Endothelial cell of umbilical vein (primary cell): ENCODE measurements around the gene ATP5IF1. TPM values are rescaled to one million over a fixed set of nuclear protein-coding genes. Genes with fewer than 3 reads are reported as not detected.

Experiments
- BruUV-seq: library from RNA; stranded (reverse); fragments of 400-500 nt; replicated peaks from 2 replicates; lab custom pipeline; 2021; lab: Mats Ljungman, UMichigan
- CTCF ChIA-PET: fragments of 300-600, 350-600 bp; sonication (Branson Sonifier 250); formaldehyde crosslinking; loops from one replicate; lab custom pipeline; 2021; ENCODE audit warnings: antibody characterized with exemption, inconsistent platforms; lab: Charles Lee
- POLR2A ChIA-PET: fragments of 300-600, 350-600 bp; sonication (Branson Sonifier 250); formaldehyde crosslinking; loops from one replicate; lab custom pipeline; 2021; ENCODE audit warnings: antibody characterized with exemption, inconsistent platforms; lab: Charles Lee
- DNase-seq: peaks from one replicate; pipeline ENCODE4 v3.0.0-alpha.2; 2011; ENCODE audit warnings: low read depth, low spot score
- FAIRE-seq: peaks from 2 replicates; lab custom pipeline; 2011; peaks lifted over from hg19 to GRCh38; lab: Jason Lieb, UNC
- H2AFZ ChIP-seq: 2 replicates; pipeline ENCODE4 v1.6.0; 2012; ENCODE audit warnings: low read depth, low read length, control low read depth, inconsistent platforms
- H3K27ac ChIP-seq: 2 replicates; pipeline ENCODE4 v1.5.1; 2011; ENCODE audit warnings: low read depth, mild to moderate bottlenecking, control low read depth, low read length, moderate library complexity; ENCODE audit not compliant: insufficient read depth
- H3K27me3 ChIP-seq, 2 experiments: 2 replicates each; pipeline versions ENCODE4 v1.6.0 to v1.6.1; 2011; ENCODE audit warnings: low read length in 2 of 2, mixed read lengths in 1 of 2; ENCODE audit not compliant: control insufficient read depth in 2 of 2, insufficient read depth in 2 of 2
- H3K36me3 ChIP-seq, 2 experiments: 2 replicates in 1 of 2; 3 replicates in 1 of 2; pipeline ENCODE4 v1.5.1; 2011; ENCODE audit warnings: low read length in 2 of 2, mild to moderate bottlenecking in 1 of 2, moderate library complexity in 1 of 2; ENCODE audit not compliant: control insufficient read depth in 2 of 2, insufficient read depth in 2 of 2; ENCODE audit errors: extremely low read depth in 1 of 2
- H3K4me1 ChIP-seq: 3 replicates; pipeline ENCODE4 v1.5.1; 2011; ENCODE audit warnings: mild to moderate bottlenecking, low read length; ENCODE audit not compliant: control insufficient read depth, insufficient read depth; ENCODE audit errors: extremely low read depth
- H3K4me2 ChIP-seq: 2 replicates; pipeline ENCODE4 v1.6.1; 2011; ENCODE audit warnings: low read length, control low read depth, mixed read lengths; ENCODE audit not compliant: insufficient read depth
- H3K4me3 ChIP-seq, 3 experiments: fragments of 200-600 bp in 1 of 3; sonication (generic), shearing (Covaris generic) in 1 of 3; replicated peaks in 1 of 3; 2 replicates each; pipeline ENCODE4 v1.5.1; 2011 to 2016; ENCODE audit warnings: control low read depth in 3 of 3, low read length in 3 of 3, mild to moderate bottlenecking in 2 of 3, inconsistent platforms in 1 of 3, low read depth in 1 of 3, moderate library complexity in 1 of 3; ENCODE audit not compliant: insufficient read depth in 1 of 3
- H3K79me2 ChIP-seq: 2 replicates; pipeline ENCODE4 v1.6.0; 2012; ENCODE audit warnings: low read length, inconsistent platforms; ENCODE audit not compliant: control insufficient read depth, insufficient read depth
- H3K9ac ChIP-seq: replicated peaks from 2 replicates; pipeline ENCODE3; 2011; ENCODE audit warnings: low read length, control low read depth; ENCODE audit not compliant: insufficient read depth; ENCODE audit errors: extremely low read depth
- H3K9me1 ChIP-seq: replicated peaks from 3 replicates; pipeline ENCODE4 v1.6.0; 2011; ENCODE audit warnings: mild to moderate bottlenecking, low read length; ENCODE audit not compliant: control insufficient read depth, insufficient read depth; ENCODE audit errors: extremely low read depth
- H3K9me3 ChIP-seq: replicated peaks from 2 replicates; pipeline ENCODE4 v1.5.1; 2012; ENCODE audit warnings: low read length, inconsistent platforms; ENCODE audit not compliant: control insufficient read depth, insufficient read depth
- H4K20me1 ChIP-seq: replicated peaks from 2 replicates; pipeline ENCODE3; 2011; ENCODE audit warnings: mild to moderate bottlenecking, low read length; ENCODE audit not compliant: control insufficient read depth, insufficient read depth; ENCODE audit errors: extremely low read depth
- CTCF ChIP-seq, 2 donors: IDR thresholded peaks; 1 replicate in 1 of 2; 2 replicates in 1 of 2; pipeline ENCODE4 v1.5.1; 2011; ENCODE audit warnings: low read length in 2 of 2, mild to moderate bottlenecking in 2 of 2, moderate library complexity in 2 of 2, control low read depth in 1 of 2, inconsistent platforms in 1 of 2, low read depth in 1 of 2; ENCODE audit not compliant: insufficient read depth in 1 of 2; ENCODE audit errors: extremely low read depth in 1 of 2
- EZH2 ChIP-seq: IDR thresholded peaks from 2 replicates; pipeline ENCODE4 v1.6.1; 2012; ENCODE audit warnings: borderline replicate concordance, low read depth, mild to moderate bottlenecking, moderate library complexity, low read length, inconsistent platforms; ENCODE audit not compliant: severe bottlenecking
- FOS ChIP-seq: IDR thresholded peaks from 2 replicates; pipeline ENCODE4 v1.6.1; 2011; ENCODE audit warnings: mild to moderate bottlenecking, low read length, moderate library complexity, borderline replicate concordance; ENCODE audit not compliant: insufficient read depth
- GATA2 ChIP-seq: IDR thresholded peaks from 2 replicates; pipeline ENCODE4 v1.7.0; 2011; ENCODE audit warnings: low read depth, mild to moderate bottlenecking, moderate library complexity, mixed read lengths, low read length; ENCODE audit not compliant: insufficient read length, insufficient read depth
- JUN ChIP-seq: IDR thresholded peaks from 2 replicates; pipeline ENCODE4 v1.6.1; 2011; ENCODE audit warnings: borderline replicate concordance, low read depth; ENCODE audit not compliant: insufficient read length, insufficient read depth
- MAX ChIP-seq: IDR thresholded peaks from 2 replicates; pipeline ENCODE4 v1.6.1; 2011; ENCODE audit not compliant: insufficient read depth, insufficient read length
- MYC ChIP-seq: IDR thresholded peaks from one replicate; pipeline ENCODE4 v1.6.1; 2011; ENCODE audit warnings: mild to moderate bottlenecking, low read depth, low read length
- POLR2A ChIP-seq: IDR thresholded peaks from 2 replicates; pipeline ENCODE4 v1.6.1; 2012; ENCODE audit warnings: low read depth, mild to moderate bottlenecking, control low read depth, low read length
- POLR2AphosphoS5 ChIP-seq: IDR thresholded peaks from 2 replicates; pipeline ENCODE4 v1.6.1; 2012; ENCODE audit warnings: low read depth, mild to moderate bottlenecking, control low read depth, low read length, moderate library complexity; ENCODE audit not compliant: insufficient read depth
- dilution Hi-C: fragments of 300-500 bp; cut with MboI; formaldehyde crosslinking; loops from one replicate; pipeline ENCODE4 v1.15.0; 2019; ENCODE audit warnings: low sequenced_read_pairs; ENCODE audit not compliant: extremely low pct_ligation_motif_present
- intact Hi-C: fragments of 100-400 bp; cut with micrococcal nuclease; formaldehyde crosslinking; loops from one replicate; pipeline ENCODE4 v1.10.0; 2022
- polyA plus RNA-seq, 4 experiments: library from polyadenylated mRNA; depleted of rRNA in 3 of 4; stranded (reverse) in 3 of 4; unstranded in 1 of 4; fragments of >200 nt; gene quantifications; 2 replicates each; pipeline versions ENCODE4 v1.2.1 to v1.2.3, GENCODE V29; 2011 to 2012; ENCODE audit warnings: missing spikeins in 1 of 4
- total RNA-seq: library from RNA; stranded (reverse); gene quantifications from 2 replicates; pipeline ENCODE4 v1.2.3, GENCODE V29; 2021

The ATP5IF1 gene
- total and polyA plus RNA-seq, 2 donors (not counting 3 experiments of a cell fraction or from before 2014, with no cell fraction given) = 133 to 243 TPM

- H3K27ac ChIP-seq = no peak overlapping the region
- no peak for FAIRE-seq
- no peaks in the 10 kb centered on the region for H3K36me3 ChIP-seq
- no peak overlapping the region for H3K9ac ChIP-seq
- H3K9me1 ChIP-seq = no peaks in the 10 kb centered on the region
- H3K79me2 ChIP-seq = peaks cover 70% of the 10 kb centered on the region
- H3K4me2 ChIP-seq = no peak overlapping the region
- no peaks in the 10 kb centered on the region for H3K27me3 ChIP-seq
- no TSS peak for BruUV-seq
- peaks cover 12% of the 10 kb centered on the region for H4K20me1 ChIP-seq
- H3K4me3 ChIP-seq = no peak overlapping the region
- H2AFZ ChIP-seq = no peak overlapping the region
- no peaks in the 10 kb centered on the region for H3K9me3 ChIP-seq
- H3K4me1 ChIP-seq = peaks cover 7% of the 10 kb centered on the region
- no peak for DNase-seq
- dilution Hi-C loops = loop anchor here (25.0 kb wide), 1 partner anchor 347 kb away; no protein-coding TSS in a partner anchor
- POLR2A ChIA-PET = interaction anchor here (0.6 kb wide), 1 partner anchor 27 kb away, joined by 5 read pairs; no protein-coding TSS in a partner anchor
- no peak for TF ChIP-seq POLR2A
- TF ChIP-seq FOS = no peak
- no peak for TF ChIP-seq POLR2AphosphoS5
- TF ChIP-seq EZH2 = no peak
- TF ChIP-seq JUN = no peak
- TF ChIP-seq GATA2 = no peak
- no peak for TF ChIP-seq MYC
- no peak for TF ChIP-seq CTCF (IDR thresholded peaks at IDR 0.05; ENCODE audit: extremely low read depth in 1 of 2, insufficient read depth in 1 of 2, low read depth in 1 of 2, low read length in 2 of 2)
- no peak for TF ChIP-seq MAX
- intact Hi-C loops = no loop called here
- CTCF ChIA-PET = interaction anchor here (0.9 to 2.1 kb wide), 2 partner anchors 17 to 37 kb away, joined by 5 to 14 read pairs; no protein-coding TSS in a partner anchor
Measured at GRCh38 chr1:28265577-28265976, 29.7 kb downstream of the ATP5IF1 start.
